IPS-18c (cell line): ENCODE results near the gene SORCS2.
"Not testable (repeated sequence)": the region's sequence is repeated elsewhere in the genome, so short reads cannot be mapped to it uniquely, and the experiment has no call there.

ENCODE experiments used
- H3K4me3 ChIP-seq: 2 replicates; pipeline ENCODE4 v1.7.0; 2013; ENCODE audit warnings: low read depth, mild to moderate bottlenecking, low read length, moderate library complexity; ENCODE audit not compliant: insufficient read depth
- H3K9me3 ChIP-seq: one replicate; pipeline ENCODE4 v1.6.1; 2013; ENCODE audit warnings: mild to moderate bottlenecking, low read length, moderate library complexity; ENCODE audit not compliant: control insufficient read depth, insufficient read depth

Gene SORCS2

DNA sequence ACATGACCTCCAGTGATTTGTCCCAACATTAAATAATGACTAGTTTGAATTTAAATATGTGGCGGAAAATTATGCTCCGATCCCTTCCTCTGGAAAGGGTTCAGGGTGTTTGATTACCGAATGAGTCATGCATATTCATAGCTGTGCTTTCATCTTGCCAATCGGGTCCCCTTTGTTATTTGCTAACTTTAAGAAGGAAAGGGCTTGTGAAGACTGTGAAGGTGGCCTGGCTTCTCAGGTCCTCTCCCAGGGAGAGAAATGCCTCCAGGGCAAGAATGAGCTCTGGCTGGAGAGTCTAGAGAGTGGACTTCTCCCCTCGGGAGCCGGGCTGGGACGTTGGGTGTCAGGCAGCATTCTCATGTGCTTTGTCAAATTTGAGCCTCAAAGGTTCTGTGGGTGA is 397.9 kb downstream of the SORCS2 start:
- H3K9me3 ChIP-seq: peaks cover 4% of the 10 kb centered on the region
- no peak overlapping the region for H3K4me3 ChIP-seq

DNA sequence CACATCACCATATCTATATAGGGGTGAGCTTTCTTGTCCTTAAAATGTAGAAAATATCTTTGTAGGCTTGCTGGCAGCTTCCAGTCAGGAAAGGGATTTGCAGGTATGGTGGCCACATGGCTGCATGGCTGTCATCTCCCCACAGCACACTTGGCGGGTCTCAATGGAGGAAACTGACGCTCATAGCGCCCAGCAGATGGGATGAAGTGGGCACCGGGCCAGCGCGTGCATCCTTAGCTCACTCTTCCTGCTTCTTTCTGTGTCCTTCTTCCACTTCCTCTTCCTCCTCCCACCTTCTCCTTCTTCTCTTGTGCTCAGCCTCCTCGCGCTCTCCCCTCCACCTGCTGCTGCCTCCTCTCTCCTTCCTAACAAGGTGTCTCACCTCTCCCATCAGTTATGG is 398.6 kb downstream of the SORCS2 start:
- peaks cover 4% of the 10 kb centered on the region for H3K9me3 ChIP-seq

DNA sequence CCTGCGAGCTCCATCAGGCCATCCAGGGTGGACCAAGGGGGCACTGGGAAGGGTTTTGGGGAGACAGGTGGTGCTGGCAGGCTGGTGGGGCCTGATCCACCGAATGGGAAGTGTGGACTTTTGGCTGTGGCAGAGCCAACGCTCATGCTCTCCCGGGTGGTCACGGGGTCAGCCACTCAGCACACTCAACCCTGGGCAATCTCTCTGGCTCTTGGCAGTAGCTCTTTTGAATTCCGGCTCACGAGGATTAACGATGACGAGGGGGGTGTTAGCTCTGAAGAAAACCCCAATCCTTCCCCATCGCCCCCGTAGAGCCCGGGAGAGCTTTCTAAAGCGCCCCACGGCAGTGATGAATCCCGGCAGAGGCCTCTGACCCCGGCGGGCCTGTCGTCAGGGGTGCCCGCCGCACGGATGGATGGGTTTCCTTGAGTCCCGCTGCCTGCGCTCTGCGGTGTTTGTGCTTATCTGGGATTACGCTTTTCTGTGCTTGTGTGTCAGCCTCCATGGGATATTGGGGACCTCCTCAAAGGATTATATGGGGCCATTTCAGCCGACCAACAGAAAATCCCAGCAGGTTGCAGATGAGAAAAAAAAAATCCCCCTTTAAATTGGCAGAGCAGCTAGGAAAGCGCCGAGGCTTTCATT is 399.2 kb downstream of the SORCS2 start:
- no peak overlapping the region for H3K4me3 ChIP-seq

More for the DNA sequence above, 398.6 kb downstream of the SORCS2 start:
- H3K4me3 ChIP-seq: no peak overlapping the region

DNA sequence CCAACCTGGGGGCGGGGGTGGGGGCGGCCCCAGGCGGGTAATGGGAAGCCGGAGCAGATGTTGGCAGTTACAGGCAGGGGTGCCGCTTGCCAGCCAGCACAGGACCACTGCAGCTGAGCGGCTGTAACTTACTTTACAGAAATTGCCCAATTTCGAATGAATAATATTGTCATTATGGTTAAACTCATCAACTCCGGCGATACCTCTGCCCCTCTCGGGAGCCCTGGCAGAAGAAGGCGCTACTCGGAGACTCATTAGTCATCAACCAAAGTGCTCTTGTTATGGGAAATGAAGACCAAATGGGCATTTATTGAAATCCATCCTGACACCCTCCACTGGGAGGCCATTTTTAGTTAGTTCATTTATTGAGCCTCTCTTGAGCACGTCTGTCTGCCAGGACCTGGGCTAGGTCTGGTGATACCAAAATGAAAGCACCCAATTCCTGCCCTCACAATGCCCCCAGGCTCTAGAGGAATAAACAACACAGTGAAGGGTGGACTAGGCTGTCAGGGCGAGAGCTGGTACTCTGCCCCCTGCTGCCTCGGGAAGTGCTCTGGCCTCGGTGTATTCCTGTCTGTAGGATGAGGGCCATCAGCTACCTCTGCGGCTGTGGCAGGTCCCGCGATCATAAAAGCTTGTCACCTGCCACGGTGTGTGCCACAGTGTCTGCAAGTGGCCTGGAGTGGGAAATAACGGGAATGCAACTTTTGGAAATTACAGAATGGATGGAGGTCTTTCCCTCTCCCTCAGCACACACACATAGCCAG is 401.5 kb downstream of the SORCS2 start:
- Histone ChIP-seq H3K4me3 (no peak overlapping the region), H3K9me3 (no peaks in the 10 kb centered on the region)

More for the DNA sequence above, 399.2 kb downstream of the SORCS2 start:
- H3K9me3 ChIP-seq: peaks cover under 1% of the 10 kb centered on the region

GRCh38 chr4:7595934-7596461 is 403.7 kb downstream of the SORCS2 start:
- H3K9me3 ChIP-seq: no peaks in the 10 kb centered on the region

DNA sequence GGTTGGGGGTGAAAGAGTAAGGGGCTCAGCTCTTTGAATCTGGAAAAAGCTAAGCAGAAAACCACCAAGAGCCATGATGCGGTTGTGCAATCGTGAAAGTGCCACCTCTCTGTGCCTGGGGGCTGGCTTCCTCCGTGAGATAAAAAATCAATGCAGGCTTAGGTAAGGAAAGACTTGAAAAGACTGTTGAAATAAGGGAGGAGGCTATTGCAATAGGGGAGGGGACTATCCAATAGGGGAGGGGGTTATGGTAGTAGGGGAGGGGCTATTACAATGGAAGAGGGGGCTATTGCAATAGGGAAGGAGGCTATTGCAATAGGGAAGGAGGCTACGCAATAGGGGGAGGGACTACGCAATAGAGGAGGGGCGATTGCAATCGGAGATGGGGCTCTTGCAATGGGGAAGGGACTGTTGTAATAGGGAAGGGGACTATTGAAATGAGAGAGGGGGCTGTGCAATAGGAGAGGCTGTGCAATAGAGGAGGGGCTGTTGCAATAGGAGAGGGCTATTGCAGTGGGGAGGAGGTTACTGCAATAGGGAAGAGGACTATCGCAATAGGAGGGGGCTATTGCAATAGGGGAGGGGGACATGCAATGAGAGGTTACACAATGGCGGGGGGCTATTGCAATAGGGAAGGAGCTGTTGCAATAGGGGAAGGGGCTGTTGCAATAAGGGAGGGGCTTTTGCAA is 404.7 kb downstream of the SORCS2 start:
- H3K9me3 ChIP-seq: no peaks in the 10 kb centered on the region
- H3K4me3 ChIP-seq: no peak overlapping the region

More at GRCh38 chr4:7595934-7596461, 403.7 kb downstream of the SORCS2 start:
- H3K4me3 ChIP-seq: no peak overlapping the region

DNA sequence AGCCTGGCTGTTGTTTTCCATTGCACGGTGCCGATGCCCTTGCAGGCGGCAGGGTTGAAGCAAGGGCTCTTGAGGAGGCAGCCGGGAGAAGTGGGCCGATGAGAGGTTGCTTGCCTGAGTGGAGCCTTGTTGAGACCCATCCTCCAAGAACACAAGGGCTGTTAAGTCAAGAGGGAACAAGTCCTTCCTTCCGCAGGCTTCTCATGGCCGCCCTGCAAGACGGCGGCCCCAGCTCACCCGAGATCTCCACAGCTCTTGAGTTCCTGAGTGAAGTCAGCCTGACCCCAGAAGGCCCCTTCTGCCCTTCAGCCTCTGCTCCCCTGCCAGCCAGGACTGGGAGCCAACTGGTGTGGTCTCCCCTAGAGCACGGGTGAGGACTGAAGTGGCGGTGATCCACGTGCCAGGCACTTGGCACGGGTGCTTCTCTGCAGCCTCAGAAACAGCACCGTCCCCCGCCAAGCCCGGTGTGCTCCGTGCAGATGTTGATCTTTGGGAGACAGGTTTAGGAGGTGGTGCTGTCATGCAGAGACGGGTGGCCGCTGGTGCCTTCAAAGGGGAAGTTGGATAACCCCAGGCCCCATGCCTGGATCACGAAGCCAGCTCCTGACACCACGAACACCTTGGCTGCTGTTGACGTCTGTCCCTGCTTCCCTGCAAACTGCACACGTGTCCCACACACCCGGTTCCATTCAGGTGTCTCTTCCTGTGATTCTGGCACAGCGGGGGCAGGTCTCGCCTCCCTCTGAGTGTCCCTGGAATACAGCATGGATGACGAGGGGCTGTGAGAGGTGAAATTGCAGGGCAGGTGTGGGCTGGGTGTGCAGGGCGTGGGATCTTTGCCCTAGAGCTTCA is 406.8 kb downstream of the SORCS2 start:
- H3K4me3 ChIP-seq: no peak overlapping the region
- H3K9me3 ChIP-seq: no peaks in the 10 kb centered on the region

DNA sequence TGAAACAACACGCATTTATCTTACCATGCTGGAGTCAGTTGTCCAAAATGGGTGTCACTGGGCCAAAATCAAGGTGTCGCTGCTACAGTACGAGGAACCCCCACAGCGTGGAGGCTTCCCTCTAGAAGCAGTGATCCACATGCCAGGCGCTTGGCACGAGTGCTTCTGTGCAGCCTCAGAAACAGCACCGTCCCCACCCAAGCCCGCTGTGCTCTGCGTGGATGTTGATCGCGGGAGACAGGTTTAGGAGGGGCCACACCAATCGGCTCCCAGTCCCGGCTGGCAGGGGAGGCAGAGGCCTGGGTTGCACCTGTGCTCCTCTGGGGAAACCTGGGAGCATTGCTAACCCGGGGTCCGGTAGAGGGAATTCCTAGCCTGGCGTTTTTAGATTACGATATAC is 407.9 kb downstream of the SORCS2 start:
- Histone ChIP-seq H3K9me3 (no peaks in the 10 kb centered on the region), H3K4me3 (no peak overlapping the region)

- H3K4me3 ChIP-seq, H3K9me3 ChIP-seq: not testable (repeated sequence)
Observed at GRCh38 chr4:7602166-7602565, 409.8 kb downstream of the SORCS2 start.

DNA sequence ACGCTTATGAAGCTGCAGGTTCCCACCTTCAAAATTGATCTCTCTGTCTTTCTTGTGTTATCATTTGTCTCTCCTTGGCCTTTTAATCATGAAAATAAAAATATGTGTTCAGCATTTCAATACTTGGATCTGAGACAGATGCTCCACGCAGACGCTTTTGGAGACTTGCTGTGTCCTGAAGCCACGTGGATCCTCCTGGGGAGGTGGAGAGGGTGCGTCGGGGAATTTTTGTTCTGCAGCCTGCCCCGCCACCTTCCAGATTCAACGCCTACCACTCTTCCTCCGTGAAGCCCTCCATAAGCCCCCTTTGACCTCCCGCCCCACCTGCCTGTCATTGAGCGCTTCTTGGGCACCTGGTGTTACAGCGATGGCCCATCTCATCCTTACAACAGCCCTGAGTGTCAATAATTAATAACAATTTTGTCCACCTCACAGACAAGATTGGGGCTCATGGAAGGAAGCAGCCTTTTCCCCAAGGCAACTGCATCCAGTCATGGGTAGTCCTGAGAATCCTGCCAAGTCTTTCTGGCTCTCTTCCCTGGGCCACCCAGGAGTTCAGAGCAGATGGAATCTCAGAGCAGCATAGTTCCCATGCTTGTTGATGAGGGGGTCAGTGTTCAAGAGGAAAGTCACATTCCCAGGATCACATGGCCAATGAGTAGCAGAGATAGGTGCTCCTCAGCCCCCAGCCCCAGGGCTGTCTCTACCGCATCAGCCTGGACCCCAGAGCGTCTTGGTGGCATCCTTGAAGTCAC is 415.0 kb downstream of the SORCS2 start:
- no peak overlapping the region for H3K4me3 ChIP-seq

DNA sequence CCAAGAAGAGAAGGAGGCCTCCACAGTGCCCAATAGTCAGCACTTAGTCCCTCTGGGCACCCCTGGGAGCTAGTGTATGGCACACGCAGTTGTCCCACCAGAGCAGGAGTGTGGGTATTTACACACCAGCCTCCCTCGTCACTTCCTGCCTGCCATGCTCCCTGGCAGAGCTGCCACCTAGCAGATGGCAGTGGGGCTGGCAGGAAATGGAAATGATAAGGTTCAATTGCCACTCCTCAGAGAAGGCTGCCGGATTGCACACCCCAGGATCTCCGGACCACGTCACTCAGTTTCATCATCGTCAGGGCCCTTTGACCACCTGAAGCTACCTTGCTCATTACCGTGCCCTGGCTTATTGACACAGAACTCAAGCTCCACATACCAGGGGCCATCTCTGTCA is 415.7 kb downstream of the SORCS2 start:
- no peaks in the 10 kb centered on the region for H3K9me3 ChIP-seq
- H3K4me3 ChIP-seq: no peak overlapping the region

More for the DNA sequence above, 415.0 kb downstream of the SORCS2 start:
- no peaks in the 10 kb centered on the region for H3K9me3 ChIP-seq

- Histone ChIP-seq H3K9me3 (no peaks in the 10 kb centered on the region), H3K4me3 (no peak overlapping the region)
Observed at GRCh38 chr4:7609316-7609715, 417.0 kb downstream of the SORCS2 start.

GRCh38 chr4:7610022-7610670 is 417.8 kb downstream of the SORCS2 start:
- H3K4me3 ChIP-seq: no peak overlapping the region
- no peaks in the 10 kb centered on the region for H3K9me3 ChIP-seq

GRCh38 chr4:7610841-7611240 is 418.5 kb downstream of the SORCS2 start:
- H3K4me3 ChIP-seq: no peak overlapping the region

DNA sequence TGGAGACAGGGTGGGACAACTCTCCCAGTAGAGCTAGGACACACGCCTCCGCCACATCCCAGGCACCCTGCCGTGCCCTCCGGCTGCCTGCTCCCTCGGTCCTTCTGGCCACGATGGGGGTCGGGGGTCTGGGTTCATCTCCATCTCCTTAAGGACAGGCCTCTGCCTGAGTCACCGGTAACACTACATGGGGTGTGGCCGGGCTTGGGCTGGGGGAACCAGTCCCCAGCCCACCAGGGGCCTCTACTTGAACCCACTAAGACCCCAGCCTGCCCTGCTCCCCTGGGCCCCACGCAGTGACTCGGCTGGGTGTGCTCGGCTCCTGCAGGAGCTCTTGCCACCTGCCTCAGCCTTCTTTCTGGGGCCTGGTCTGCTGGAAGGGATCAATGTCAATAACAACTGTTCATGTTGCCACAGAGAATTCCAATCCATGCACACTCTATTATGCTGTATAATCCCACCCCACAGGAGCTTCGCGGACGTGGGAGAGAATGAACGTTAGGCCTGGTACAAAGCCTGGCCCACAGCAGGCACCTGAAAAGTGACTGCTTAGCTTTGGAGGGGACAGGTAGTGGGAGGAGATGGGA is 420.1 kb downstream of the SORCS2 start:
- H3K9me3 ChIP-seq: no peaks in the 10 kb centered on the region
- no peak overlapping the region for H3K4me3 ChIP-seq

More at GRCh38 chr4:7610841-7611240, 418.5 kb downstream of the SORCS2 start:
- H3K9me3 ChIP-seq: no peaks in the 10 kb centered on the region
